Glomerular visceral epithelial cell (primary cell): Measurements from ENCODE around the gene GRIP2.
A peak's percentile ranks its signal among the peaks of the same experiment; 100 is the strongest.

Experiments used
- DNase-seq: peaks from one replicate; pipeline ENCODE4 v3.0.0-alpha.2; 2016; ENCODE audit errors: extremely low spot score

GRIP2 gene

DNA sequence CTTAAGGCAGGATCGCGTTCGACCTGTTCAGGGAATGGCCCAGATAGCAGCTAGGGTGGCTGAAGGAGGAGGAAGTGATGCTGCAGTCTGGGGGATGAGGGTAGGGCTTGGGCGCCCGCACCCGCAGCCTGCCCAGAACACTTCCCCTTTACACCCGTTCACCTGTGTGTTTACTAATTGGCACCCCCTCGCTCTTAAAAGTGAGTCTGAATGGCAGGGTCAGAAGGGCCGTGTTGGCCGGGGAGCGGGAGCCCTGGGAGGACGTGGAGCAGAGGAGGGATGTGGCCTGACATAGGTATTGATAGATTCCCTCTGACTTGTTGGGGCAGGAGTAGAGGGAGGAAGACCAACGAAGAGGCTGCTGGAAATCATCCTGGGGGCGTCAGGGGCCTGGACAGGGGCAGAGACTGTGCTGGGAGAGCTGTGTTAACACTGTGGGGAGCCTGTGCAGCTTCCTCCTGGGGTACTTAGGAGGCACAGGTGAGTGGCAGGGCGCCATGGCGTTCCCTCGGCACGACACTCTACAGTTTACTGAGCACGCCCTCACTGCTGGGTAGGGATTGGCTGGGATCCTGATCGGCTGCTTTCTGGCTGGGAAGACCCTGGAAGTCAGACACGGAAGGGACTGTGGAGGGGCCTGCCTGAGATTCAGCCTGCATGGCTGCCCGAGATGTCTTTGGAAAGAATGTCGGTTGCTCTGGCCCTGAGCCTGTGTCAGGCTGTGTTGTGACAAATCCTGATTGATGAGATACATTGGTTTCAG is 86.1 kb downstream of the GRIP2 start:
- no peak for DNase-seq

- DNase-seq: peak; percentile 93
Observed at GRCh38 chr3:14452740-14453710, 87.1 kb downstream of the GRIP2 start.

GRCh38 chr3:14451844-14452739 is 88.0 kb downstream of the GRIP2 start:
- DNase-seq: peak; percentile 95

- no peak for DNase-seq
Observed at GRCh38 chr3:14450922-14451606, 89.1 kb downstream of the GRIP2 start.

GRCh38 chr3:14450506-14450905 is 89.6 kb downstream of the GRIP2 start:
- no peak for DNase-seq

DNA sequence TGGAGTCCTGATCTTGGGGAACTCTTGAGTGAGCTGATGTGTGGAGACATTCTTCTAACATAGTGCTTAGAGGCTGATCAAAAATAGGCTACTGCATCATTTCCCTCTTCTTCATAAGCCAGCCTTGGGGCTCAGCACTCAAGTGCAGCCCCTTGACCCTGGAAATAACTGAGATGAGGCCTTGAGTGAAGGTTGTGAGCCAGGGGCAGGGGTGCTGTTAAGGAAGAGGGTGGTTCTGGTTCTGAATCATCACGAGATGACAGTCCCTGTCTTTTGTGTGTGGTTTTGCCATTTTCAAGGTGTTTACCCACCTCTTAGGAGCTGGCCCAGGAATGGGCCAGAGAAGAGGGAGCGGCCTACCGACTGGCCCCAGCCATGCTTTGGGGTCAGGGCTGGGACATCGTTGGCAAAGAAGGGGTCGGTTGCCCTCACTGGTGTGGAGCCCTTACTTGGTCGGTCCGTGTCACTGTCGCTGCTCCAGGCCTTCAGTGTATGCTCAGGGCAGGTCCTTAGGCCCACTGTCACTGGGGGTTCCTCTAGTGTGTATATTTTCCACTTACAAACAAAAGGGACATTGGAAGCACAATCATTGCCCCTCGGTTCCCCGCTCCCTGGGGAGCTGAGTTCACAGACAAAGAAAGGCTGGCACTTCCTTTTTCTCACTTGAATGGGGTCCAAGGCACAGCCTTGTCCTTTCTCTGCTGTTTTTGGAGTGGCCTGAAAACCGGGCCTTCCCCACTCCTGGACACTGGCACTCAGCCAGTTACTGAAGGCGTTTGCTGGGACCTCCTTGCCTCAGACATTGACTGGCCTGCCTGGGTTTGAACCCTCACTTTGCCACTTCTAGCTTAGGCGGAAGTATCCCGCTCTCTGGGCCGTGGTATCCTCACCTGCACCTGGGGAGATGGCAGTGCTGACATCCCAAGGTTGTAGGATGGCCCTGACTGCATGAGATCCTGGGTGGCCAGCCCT is 91.1 kb downstream of the GRIP2 start:
- no peak for DNase-seq

- DNase-seq: no peak
Observed at GRCh38 chr3:14448063-14448462, 92.1 kb downstream of the GRIP2 start.

DNA sequence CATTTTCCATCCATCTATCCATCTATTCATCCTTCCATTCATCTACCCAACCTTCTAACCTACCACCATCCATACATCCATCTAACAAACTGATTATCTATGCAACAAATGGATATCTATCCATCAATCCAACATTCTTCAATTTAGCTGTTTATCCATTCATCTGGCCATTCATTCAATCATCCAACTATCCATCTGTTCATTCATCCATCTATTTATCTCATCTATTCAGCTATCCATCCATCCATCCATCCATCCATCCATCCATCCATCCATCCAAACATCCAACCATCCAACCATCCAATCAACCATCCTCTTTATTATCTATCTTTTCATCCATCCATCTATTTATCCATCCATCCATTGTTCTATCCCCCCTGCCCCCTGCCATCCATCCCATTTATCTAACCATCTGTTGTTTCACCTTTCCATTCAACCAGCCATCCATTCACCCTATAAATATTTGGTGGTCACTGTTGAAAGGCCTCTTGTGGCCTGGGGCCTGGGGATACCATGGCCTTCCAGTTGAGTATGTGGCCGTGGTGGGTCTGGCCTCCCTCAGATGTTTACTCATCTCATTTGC is 93.1 kb downstream of the GRIP2 start:
- no peak for DNase-seq

DNA sequence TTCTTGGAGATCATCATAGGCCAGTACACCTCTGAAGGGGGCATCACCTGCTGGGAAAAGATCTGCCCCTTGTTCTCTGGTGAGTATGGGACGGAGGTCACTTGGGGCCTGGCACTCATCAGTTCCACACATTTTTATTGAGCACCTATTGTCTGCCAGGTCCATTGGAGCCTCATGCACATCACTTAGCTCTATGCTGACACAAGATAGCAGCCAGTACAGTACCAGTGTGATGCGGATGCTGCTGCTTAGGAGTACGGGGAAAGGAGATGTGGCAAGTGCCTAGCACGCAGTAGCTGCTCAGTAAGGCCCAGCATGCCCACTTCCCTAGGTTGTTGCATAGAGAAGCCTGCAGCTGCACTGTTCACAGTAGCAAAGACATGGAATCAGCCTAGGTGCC is 94.4 kb downstream of the GRIP2 start:
- DNase-seq: no peak

DNA sequence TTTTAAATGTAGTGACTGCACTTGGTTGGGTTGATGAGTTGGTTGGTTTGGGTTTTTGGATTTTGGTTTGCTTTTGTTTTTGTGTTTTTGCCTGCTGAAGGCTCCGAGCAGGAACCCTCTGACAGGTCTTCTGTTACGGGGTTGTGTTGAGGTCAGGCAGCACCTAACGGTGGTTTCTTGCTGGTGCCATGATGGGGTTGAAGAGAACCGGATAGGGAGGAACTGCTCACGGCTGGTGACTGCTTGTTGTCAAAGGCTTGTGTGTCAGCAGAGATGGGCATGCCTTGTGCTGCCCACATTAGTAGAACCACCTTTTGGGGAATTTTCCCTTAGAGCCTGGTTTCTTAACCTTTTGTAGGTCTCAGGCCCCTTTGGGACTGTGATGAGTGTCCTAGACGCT is 95.8 kb downstream of the GRIP2 start:
- no peak for DNase-seq

- no peak for DNase-seq
Observed at GRCh38 chr3:14441920-14442300, 98.2 kb downstream of the GRIP2 start.

DNA sequence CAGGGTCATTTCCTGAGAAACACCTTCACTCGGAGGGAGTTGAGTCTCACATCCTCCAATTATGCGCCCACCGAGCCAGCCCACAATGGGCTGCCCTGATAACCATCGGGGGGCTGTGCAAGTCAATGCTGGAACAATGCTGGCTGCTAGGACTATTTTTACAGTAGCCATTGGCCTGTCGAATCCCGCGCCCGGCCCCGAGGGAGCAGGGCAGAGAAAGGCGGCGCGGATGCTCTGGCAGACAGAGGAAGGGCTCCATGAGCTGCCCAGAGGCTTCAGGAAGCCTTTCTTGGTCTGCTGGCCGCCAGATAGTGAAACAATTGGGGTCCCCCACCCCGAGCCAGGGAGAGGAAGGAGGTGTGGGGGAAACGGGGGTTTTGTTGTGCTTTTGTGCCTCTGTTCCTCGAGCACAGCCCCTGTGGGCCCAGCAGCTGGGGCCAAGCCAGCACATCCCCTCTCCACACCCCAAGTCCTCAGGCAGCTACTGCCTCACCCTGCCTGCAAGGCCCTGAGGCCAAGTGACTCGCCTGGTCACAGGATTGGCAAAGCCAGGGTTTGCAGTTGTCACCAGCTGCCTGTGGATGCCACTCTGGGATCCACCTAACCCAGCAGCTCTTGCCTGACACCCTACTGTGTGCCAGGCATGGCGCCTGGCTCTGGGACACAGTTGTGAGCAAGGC is 98.8 kb downstream of the GRIP2 start:
- no peak for DNase-seq

- peak; percentile 70 for DNase-seq
Observed at GRCh38 chr3:14440531-14441239, 99.5 kb downstream of the GRIP2 start.

GRCh38 chr3:14440168-14440518 is 100.0 kb downstream of the GRIP2 start:
- no peak for DNase-seq

- peak; percentile 46 for DNase-seq
Observed at GRCh38 chr3:14439501-14440167, 100.5 kb downstream of the GRIP2 start.
